GM15510 (cell line): ENCODE results near the gene CTSO.

ENCODE experiments used
- POLR2A ChIP-seq: IDR thresholded peaks from 3 replicates; pipeline ENCODE4 v1.6.1; 2011; ENCODE audit warnings: borderline replicate concordance; ENCODE audit not compliant: insufficient read length; ENCODE audit errors: extremely low read depth

Gene CTSO

GRCh38 chr4:155900381-155900780 is 53.3 kb downstream of the CTSO start:
- no peak for TF ChIP-seq POLR2A

- TF ChIP-seq POLR2A: no peak
Measured at GRCh38 chr4:155899891-155900290, 53.8 kb downstream of the CTSO start.

- TF ChIP-seq POLR2A: no peak
Measured at GRCh38 chr4:155891058-155891457, 62.6 kb downstream of the CTSO start.

GRCh38 chr4:155889946-155890345 is 63.7 kb downstream of the CTSO start:
- TF ChIP-seq POLR2A: no peak

- no peak for TF ChIP-seq POLR2A
Measured at GRCh38 chr4:155889031-155889793, 64.5 kb downstream of the CTSO start.

GRCh38 chr4:155887847-155888570 is 65.7 kb downstream of the CTSO start:
- TF ChIP-seq POLR2A: no peak

- no peak for TF ChIP-seq POLR2A
Measured at GRCh38 chr4:155887045-155887444, 66.6 kb downstream of the CTSO start.

- TF ChIP-seq POLR2A: no peak
Measured at GRCh38 chr4:155885666-155886065, 68.0 kb downstream of the CTSO start.

GRCh38 chr4:155883895-155884294 is 69.8 kb downstream of the CTSO start:
- no peak for TF ChIP-seq POLR2A

GRCh38 chr4:155881555-155881954 is 72.1 kb downstream of the CTSO start:
- no peak for TF ChIP-seq POLR2A

- TF ChIP-seq POLR2A: no peak
Measured at GRCh38 chr4:155879767-155880166, 73.9 kb downstream of the CTSO start.

- no peak for TF ChIP-seq POLR2A
Measured at GRCh38 chr4:155878611-155879010, 75.1 kb downstream of the CTSO start.

- TF ChIP-seq POLR2A: no peak
Measured at GRCh38 chr4:155877971-155878370, 75.7 kb downstream of the CTSO start.

- TF ChIP-seq POLR2A: no peak
Measured at GRCh38 chr4:155875878-155876277, 77.8 kb downstream of the CTSO start.
